GM12873 (cell line): Measurements from ENCODE around the gene KNDC1.

Experiments used
- CTCF ChIP-seq: IDR thresholded peaks from 2 replicates; pipeline ENCODE4 v1.5.1; 2012; ENCODE audit warnings: low read depth, mild to moderate bottlenecking, moderate library complexity, low read length, control low read depth; ENCODE audit not compliant: insufficient read depth; ENCODE audit errors: missing control alignments

Gene KNDC1

GRCh38 chr10:133150656-133151055 is 9.4 kb upstream of the KNDC1 start:
- TF ChIP-seq CTCF: no peak

- no peak for TF ChIP-seq CTCF
These were observed 8.5 kb upstream of the KNDC1 start for GRCh38 chr10:133151543-133151972.

GRCh38 chr10:133154411-133154810 is 5.6 kb upstream of the KNDC1 start:
- TF ChIP-seq CTCF: no peak

- no peak for TF ChIP-seq CTCF
These were observed 4.8 kb upstream of the KNDC1 start for GRCh38 chr10:133154996-133155778.

- TF ChIP-seq CTCF: no peak
These were observed 3.1 kb upstream of the KNDC1 start for GRCh38 chr10:133156674-133157579.

- no peak for TF ChIP-seq CTCF
These were observed 2.2 kb upstream of the KNDC1 start for GRCh38 chr10:133157662-133158436.

GRCh38 chr10:133158437-133158755 is 1.6 kb upstream of the KNDC1 start:
- TF ChIP-seq CTCF: no peak
